HEK293 (cell line): ENCODE data around the gene GYG1.

Experiments used
- CTCF ChIA-PET: fragments of 350-600 bp; formaldehyde crosslinking; extraction: SDS; loops from one replicate; lab custom pipeline; 2021; ENCODE audit warnings: antibody characterized with exemption; lab: Yijun Ruan, JAX
- POLR2A ChIA-PET: fragments of 300-600 bp; formaldehyde crosslinking; extraction: SDS; loops from one replicate; lab custom pipeline; 2020; ENCODE audit warnings: antibody characterized with exemption, inconsistent platforms; lab: Yijun Ruan, JAX
- H3K27ac ChIP-seq: fragments of 200-500 bp; sonication (Bioruptor generic); 2 replicates; pipeline ENCODE4 v1.5.1; 2014; ENCODE audit warnings: low read depth, low read length, control low read depth, inconsistent platforms; ENCODE audit errors: extremely low read depth
- H3K36me3 ChIP-seq, 2 experiments: fragments of 200-500 bp in 1 of 2; sonication (Bioruptor generic) in 1 of 2; 1 replicate in 1 of 2; 2 replicates in 1 of 2; pipeline ENCODE4 v1.5.1; 2014 to 2017; ENCODE audit warnings: inconsistent platforms in 2 of 2, low read length in 2 of 2; ENCODE audit not compliant: control insufficient read depth in 2 of 2, insufficient read depth in 1 of 2
- H3K4me1 ChIP-seq: fragments of 200-500 bp; sonication (Bioruptor generic); 2 replicates; pipeline ENCODE4 v1.5.1; 2014; ENCODE audit warnings: mild to moderate bottlenecking, low read length, inconsistent platforms; ENCODE audit not compliant: control insufficient read depth, insufficient read depth
- H3K4me3 ChIP-seq: 2 replicates; pipeline ENCODE4 v1.5.1; 2011; ENCODE audit warnings: low read depth, mild to moderate bottlenecking, control low read depth, low read length, moderate library complexity
- H3K9me3 ChIP-seq: fragments of 200-500 bp; sonication (Bioruptor generic); 2 replicates; pipeline ENCODE4 v1.5.1; 2014; ENCODE audit warnings: low read depth, low read length, inconsistent platforms; ENCODE audit not compliant: control insufficient read depth, insufficient read depth
- FEZF1 ChIP-seq: fragments of 450-650 bp; formaldehyde crosslinking; IDR thresholded peaks from 2 replicates; pipeline ENCODE4 v1.5.1; 2016; ENCODE audit warnings: missing biosample characterization, missing genetic modification characterization
- GLI4 ChIP-seq: fragments of 450-650 bp; formaldehyde crosslinking; IDR thresholded peaks from 2 replicates; pipeline ENCODE4 v1.5.1; 2016; ENCODE audit warnings: missing biosample characterization, missing genetic modification characterization
- WT1 ChIP-seq: fragments of 450-650 bp; formaldehyde crosslinking; IDR thresholded peaks from 2 replicates; pipeline ENCODE4 v1.5.1; 2016; ENCODE audit warnings: missing biosample characterization, missing genetic modification characterization
- ZNF112 ChIP-seq: fragments of 450-650 bp; formaldehyde crosslinking; IDR thresholded peaks from 2 replicates; pipeline ENCODE4 v1.5.0; 2017; ENCODE audit warnings: missing biosample characterization, missing genetic modification characterization
- ZNF138 ChIP-seq: fragments of 450-650 bp; formaldehyde crosslinking; IDR thresholded peaks from 2 replicates; pipeline ENCODE4 v1.5.1; 2016; ENCODE audit warnings: missing biosample characterization, missing genetic modification characterization, borderline replicate concordance
- ZNF211 ChIP-seq: fragments of 450-650 bp; formaldehyde crosslinking; IDR thresholded peaks from 2 replicates; pipeline ENCODE4 v1.5.1; 2016; ENCODE audit warnings: low read depth, missing biosample characterization, missing genetic modification characterization
- ZNF214 ChIP-seq: fragments of 450-650 bp; formaldehyde crosslinking; IDR thresholded peaks from 2 replicates; pipeline ENCODE4 v1.5.1; 2017; ENCODE audit warnings: missing biosample characterization, mild to moderate bottlenecking, missing genetic modification characterization, borderline replicate concordance
- ZNF302 ChIP-seq: fragments of 450-650 bp; formaldehyde crosslinking; IDR thresholded peaks from 2 replicates; pipeline ENCODE4 v1.5.1; 2016; ENCODE audit warnings: missing biosample characterization, missing genetic modification characterization, low read depth
- ZNF37A ChIP-seq: fragments of 450-650 bp; IDR thresholded peaks from 2 replicates; pipeline ENCODE4 v1.5.1; 2018; ENCODE audit warnings: missing biosample characterization, missing genetic modification characterization
- ZNF404 ChIP-seq: fragments of 450-650 bp; formaldehyde crosslinking; IDR thresholded peaks from 2 replicates; pipeline ENCODE4 v1.5.1; 2017; ENCODE audit warnings: missing biosample characterization, missing genetic modification characterization
- ZNF510 ChIP-seq: fragments of 450-650 bp; formaldehyde crosslinking; IDR thresholded peaks from 2 replicates; pipeline ENCODE4 v1.5.1; 2018; ENCODE audit warnings: mild to moderate bottlenecking, missing genetic modification characterization, missing biosample characterization; ENCODE audit not compliant: insufficient replicate concordance
- ZNF585B ChIP-seq: fragments of 450-650 bp; formaldehyde crosslinking; IDR thresholded peaks from 2 replicates; pipeline ENCODE4 v1.5.1; 2016; ENCODE audit warnings: missing biosample characterization, missing genetic modification characterization
- ZNF610 ChIP-seq: fragments of 450-650 bp; formaldehyde crosslinking; IDR thresholded peaks from 2 replicates; pipeline ENCODE4 v1.5.1; 2016; ENCODE audit warnings: missing biosample characterization, missing genetic modification characterization, borderline replicate concordance
- ZNF623 ChIP-seq: fragments of 450-650 bp; formaldehyde crosslinking; IDR thresholded peaks from 2 replicates; pipeline ENCODE4 v1.5.1; 2016; ENCODE audit warnings: missing biosample characterization, missing genetic modification characterization
- ZNF626 ChIP-seq: fragments of 450-650 bp; sonication (Bioruptor Pico); formaldehyde crosslinking; IDR thresholded peaks from 2 replicates; pipeline ENCODE4 v1.5.1; 2018; ENCODE audit warnings: missing biosample characterization, missing genetic modification characterization, inconsistent platforms
- ZNF660 ChIP-seq: fragments of 450-650 bp; IDR thresholded peaks from 2 replicates; pipeline ENCODE4 v1.5.1; 2018; ENCODE audit warnings: missing biosample characterization, mild to moderate bottlenecking, missing genetic modification characterization
- ZSCAN16 ChIP-seq: fragments of 450-650 bp; formaldehyde crosslinking; IDR thresholded peaks from 2 replicates; pipeline ENCODE4 v1.5.1; 2016; ENCODE audit warnings: missing biosample characterization, missing genetic modification characterization
- TF ChIP-seq, protein P1 (sequence below): fragments of 450-650 bp; formaldehyde crosslinking; IDR thresholded peaks from 2 replicates; pipeline ENCODE4 v1.5.1; 2016; ENCODE audit warnings: missing biosample characterization, missing genetic modification characterization
- TF ChIP-seq, protein P2 (sequence below): fragments of 450-650 bp; formaldehyde crosslinking; IDR thresholded peaks from 2 replicates; pipeline ENCODE4 v1.5.1; 2016; ENCODE audit warnings: missing biosample characterization, missing genetic modification characterization
- TF ChIP-seq, protein P3 (sequence below): fragments of 450-650 bp; formaldehyde crosslinking; IDR thresholded peaks from 2 replicates; pipeline ENCODE4; 2016; ENCODE audit warnings: missing biosample characterization, missing genetic modification characterization
- TF ChIP-seq, protein P4 (sequence below): fragments of 450-650 bp; formaldehyde crosslinking; IDR thresholded peaks from 2 replicates; pipeline ENCODE4 v1.5.1; 2017; ENCODE audit warnings: missing biosample characterization, missing genetic modification characterization
- TF ChIP-seq, protein P5 (sequence below): fragments of 450-650 bp; formaldehyde crosslinking; IDR thresholded peaks from 2 replicates; pipeline ENCODE4 v1.5.1; 2017; ENCODE audit warnings: missing biosample characterization, mild to moderate bottlenecking, missing genetic modification characterization, moderate library complexity
- TF ChIP-seq, protein P6 (sequence below): fragments of 450-650 bp; formaldehyde crosslinking; IDR thresholded peaks from 2 replicates; pipeline ENCODE4 v1.5.1; 2016; ENCODE audit warnings: missing biosample characterization, missing genetic modification characterization

The GYG1 gene

DNA sequence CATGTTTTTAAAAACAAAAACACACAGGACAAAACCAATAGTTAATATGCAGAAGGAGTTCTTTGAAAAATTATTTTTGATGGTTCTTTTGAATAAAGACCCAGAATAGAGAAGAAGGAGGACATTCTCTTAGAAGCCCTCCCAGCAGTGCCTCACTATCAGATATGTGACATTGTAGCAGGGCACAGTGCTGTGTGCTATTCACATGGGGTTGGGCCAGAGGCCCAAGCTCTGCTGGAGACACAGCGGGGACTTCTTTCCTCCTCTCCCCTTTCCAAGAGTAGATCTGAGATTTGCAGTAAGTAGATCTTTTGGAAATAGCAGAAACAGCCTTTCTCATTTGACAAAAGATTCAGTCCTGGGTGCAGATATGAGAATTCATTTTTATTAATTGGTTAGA lies 6.3 kb downstream of the GYG1 start (continued):
- TF ChIP-seq ZNF214 (tag by site-specific recombination) = no peak

DNA sequence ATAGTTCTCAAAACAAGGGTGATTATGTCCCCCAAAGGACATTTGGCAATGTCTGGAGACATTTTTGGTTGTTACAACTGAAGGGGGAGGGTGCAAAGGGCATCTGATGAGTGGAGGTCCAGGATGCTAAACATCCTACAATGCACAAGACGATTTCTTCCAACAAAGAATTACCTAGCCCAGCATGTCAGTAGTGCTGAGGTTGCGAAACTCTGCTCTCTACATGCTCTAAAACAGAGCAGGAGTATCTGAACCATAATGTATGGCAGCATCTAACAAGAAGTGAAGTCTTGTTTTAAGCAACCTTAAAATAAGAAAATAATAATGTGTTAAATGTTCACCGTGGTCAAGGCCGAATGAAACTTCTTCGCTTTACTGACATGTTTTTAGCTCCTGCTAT lies 7.0 kb downstream of the GYG1 start:
- POLR2A ChIA-PET = no interaction called here
- Histone ChIP-seq H3K4me3 (no peak overlapping the region), H3K36me3 (peaks cover 0 to 62% of the 10 kb centered on the region in 2 experiments; a peak in 1 of 3 replicates)
- TF ChIP-seq ZNF623 (tag by site-specific recombination) (no peak), ZNF404 (tag by site-specific recombination) (no peak), FEZF1 (tag by site-specific recombination) (no peak), ZNF510 (tag by site-specific recombination) (no peak), ZNF585B (tag by site-specific recombination) (no peak), WT1 (tag by site-specific recombination) (no peak), ZNF211 (no peak), ZNF610 (tag by site-specific recombination) (no peak), ZNF37A (tag by site-specific recombination) (no peak), GLI4 (tag by site-specific recombination) (no peak), ZNF112 (no peak)
- TF ChIP-seq, protein P1, sequence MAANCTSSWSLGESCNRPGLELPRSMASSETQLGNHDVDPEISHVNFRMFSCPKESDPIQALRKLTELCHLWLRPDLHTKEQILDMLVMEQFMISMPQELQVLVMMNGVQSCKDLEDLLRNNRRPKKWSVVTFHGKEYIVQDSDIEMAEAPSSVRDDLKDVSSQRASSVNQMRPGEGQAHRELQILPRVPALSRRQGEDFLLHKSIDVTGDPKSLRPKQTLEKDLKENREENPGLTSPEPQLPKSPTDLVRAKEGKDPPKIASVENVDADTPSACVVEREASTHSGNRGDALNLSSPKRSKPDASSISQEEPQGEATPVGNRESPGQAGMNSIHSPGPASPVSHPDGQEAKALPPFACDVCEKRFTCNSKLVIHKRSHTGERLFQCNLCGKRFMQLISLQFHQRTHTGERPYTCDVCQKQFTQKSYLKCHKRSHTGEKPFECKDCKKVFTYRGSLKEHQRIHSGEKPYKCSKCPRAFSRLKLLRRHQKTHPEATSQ (tag by site-specific recombination) = no peak
- TF ChIP-seq, protein P2, sequence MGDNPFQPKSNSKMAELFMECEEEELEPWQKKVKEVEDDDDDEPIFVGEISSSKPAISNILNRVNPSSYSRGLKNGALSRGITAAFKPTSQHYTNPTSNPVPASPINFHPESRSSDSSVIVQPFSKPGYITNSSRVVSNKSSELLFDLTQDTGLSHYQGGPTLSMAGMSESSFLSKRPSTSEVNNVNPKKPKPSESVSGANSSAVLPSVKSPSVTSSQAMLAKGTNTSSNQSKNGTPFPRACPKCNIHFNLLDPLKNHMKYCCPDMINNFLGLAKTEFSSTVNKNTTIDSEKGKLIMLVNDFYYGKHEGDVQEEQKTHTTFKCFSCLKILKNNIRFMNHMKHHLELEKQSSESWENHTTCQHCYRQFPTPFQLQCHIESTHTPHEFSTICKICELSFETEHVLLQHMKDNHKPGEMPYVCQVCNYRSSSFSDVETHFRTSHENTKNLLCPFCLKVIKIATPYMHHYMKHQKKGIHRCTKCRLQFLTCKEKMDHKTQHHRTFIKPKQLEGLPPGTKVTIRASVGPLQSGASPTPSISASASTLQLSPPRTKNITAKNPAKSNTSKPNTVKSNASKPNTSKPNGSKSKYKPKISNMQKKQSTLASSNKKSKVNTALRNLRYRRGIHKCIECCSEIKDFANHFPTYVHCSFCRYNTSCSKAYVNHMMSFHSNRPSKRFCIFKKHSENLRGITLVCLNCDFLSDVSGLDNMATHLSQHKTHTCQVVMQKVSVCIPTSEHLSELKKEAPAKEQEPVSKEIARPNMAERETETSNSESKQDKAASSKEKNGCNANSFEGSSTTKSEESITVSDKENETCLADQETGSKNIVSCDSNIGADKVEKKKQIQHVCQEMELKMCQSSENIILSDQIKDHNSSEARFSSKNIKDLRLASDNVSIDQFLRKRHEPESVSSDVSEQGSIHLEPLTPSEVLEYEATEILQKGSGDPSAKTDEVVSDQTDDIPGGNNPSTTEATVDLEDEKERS (tag by site-specific recombination) = no peak
- TF ChIP-seq, protein P3, sequence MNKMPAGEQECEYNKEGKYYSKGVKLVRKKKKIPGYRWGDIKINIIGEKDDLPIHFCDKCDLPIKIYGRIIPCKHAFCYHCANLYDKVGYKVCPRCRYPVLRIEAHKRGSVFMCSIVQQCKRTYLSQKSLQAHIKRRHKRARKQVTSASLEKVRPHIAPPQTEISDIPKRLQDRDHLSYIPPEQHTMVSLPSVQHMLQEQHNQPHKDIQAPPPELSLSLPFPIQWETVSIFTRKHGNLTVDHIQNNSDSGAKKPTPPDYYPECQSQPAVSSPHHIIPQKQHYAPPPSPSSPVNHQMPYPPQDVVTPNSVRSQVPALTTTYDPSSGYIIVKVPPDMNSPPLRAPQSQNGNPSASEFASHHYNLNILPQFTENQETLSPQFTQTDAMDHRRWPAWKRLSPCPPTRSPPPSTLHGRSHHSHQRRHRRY = no peak
- TF ChIP-seq, all 188 proteins: peak for 0
- H3K4me1 ChIP-seq = no peaks in the 10 kb centered on the region
- no peak overlapping the region for H3K27ac ChIP-seq
- H3K9me3 ChIP-seq = no peaks in the 10 kb centered on the region
- CTCF ChIA-PET = interaction anchor here (0.6 to 1.0 kb wide), 3 partner anchors 9 to 277 kb away, joined by 3 to 5 read pairs (median 4); no protein-coding TSS in a partner anchor

DNA sequence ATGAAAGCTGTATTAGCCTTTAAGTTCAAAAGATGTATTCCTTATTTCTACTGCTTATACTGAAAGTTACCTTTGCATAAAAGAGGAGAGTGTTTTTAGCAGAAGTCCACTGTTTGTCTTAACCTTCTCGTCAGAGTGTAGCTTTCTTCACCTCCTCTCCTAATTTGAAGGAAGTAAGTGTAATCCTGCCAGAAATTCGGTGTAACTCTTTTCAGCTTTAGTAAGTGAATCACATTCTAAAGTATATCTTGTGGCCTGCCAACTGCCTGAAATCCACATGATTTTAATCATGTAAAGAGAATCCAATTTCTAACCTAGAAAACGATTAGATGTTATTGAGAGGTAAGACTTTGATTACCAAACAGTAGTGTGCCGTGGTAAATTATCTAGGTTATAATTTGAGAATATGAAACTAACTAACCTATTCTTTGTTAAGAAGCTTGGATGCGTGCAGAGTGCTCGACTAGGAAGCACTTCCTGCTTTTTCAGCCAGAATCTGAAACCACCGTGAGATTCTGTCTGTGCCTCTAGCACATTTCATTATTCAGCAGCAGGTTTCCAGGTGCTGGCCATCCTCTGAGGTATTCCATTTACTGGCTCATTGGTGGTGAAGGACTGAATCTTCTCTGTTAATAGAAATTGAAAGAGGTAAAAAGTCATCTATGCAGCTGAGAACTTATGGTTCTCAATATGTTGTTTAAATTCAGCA lies 7.5 kb downstream of the GYG1 start:
- POLR2A ChIA-PET = no interaction called here
- Histone ChIP-seq H3K4me1 (no peaks in the 10 kb centered on the region), H3K9me3 (no peaks in the 10 kb centered on the region), H3K36me3 (peaks cover 0 to 66% of the 10 kb centered on the region in 2 experiments; a peak in 1 of 3 replicates), H3K27ac (no peak overlapping the region), H3K4me3 (no peak overlapping the region)
- CTCF ChIA-PET = interaction anchor here (0.6 to 1.0 kb wide), 3 partner anchors 137 to 773 kb away, joined by 3 to 5 read pairs (median 4); no protein-coding TSS in a partner anchor
- TF ChIP-seq ZSCAN16 (tag by site-specific recombination) = no peak
- no peak for TF ChIP-seq ZNF660
- no peak for TF ChIP-seq ZNF626 (tag by site-specific recombination)
- no peak for TF ChIP-seq ZNF302
- TF ChIP-seq, protein P4, sequence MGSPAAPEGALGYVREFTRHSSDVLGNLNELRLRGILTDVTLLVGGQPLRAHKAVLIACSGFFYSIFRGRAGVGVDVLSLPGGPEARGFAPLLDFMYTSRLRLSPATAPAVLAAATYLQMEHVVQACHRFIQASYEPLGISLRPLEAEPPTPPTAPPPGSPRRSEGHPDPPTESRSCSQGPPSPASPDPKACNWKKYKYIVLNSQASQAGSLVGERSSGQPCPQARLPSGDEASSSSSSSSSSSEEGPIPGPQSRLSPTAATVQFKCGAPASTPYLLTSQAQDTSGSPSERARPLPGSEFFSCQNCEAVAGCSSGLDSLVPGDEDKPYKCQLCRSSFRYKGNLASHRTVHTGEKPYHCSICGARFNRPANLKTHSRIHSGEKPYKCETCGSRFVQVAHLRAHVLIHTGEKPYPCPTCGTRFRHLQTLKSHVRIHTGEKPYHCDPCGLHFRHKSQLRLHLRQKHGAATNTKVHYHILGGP = no peak
- TF ChIP-seq, protein P5, sequence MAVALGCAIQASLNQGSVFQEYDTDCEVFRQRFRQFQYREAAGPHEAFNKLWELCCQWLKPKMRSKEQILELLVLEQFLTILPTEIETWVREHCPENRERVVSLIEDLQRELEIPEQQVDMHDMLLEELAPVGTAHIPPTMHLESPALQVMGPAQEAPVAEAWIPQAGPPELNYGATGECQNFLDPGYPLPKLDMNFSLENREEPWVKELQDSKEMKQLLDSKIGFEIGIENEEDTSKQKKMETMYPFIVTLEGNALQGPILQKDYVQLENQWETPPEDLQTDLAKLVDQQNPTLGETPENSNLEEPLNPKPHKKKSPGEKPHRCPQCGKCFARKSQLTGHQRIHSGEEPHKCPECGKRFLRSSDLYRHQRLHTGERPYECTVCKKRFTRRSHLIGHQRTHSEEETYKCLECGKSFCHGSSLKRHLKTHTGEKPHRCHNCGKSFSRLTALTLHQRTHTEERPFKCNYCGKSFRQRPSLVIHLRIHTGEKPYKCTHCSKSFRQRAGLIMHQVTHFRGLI (tag by site-specific recombination) = no peak
- TF ChIP-seq, protein P6, sequence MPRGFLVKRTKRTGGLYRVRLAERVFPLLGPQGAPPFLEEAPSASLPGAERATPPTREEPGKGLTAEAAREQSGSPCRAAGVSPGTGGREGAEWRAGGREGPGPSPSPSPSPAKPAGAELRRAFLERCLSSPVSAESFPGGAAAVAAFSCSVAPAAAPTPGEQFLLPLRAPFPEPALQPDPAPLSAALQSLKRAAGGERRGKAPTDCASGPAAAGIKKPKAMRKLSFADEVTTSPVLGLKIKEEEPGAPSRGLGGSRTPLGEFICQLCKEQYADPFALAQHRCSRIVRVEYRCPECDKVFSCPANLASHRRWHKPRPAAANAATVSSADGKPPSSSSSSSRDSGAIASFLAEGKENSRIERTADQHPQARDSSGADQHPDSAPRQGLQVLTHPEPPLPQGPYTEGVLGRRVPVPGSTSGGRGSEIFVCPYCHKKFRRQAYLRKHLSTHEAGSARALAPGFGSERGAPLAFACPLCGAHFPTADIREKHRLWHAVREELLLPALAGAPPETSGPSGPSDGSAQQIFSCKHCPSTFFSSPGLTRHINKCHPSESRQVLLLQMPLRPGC = no peak
- TF ChIP-seq ZNF138 (tag by site-specific recombination) = no peak
